PC-9 (cell line): ENCODE results near the gene TMOD3.

Experiments used
- EZH2 ChIP-seq: fragments of 200-600 bp; sonication (generic); IDR thresholded peaks from 2 replicates; pipeline ENCODE4 v1.8.0; 2017; ENCODE audit warnings: antibody characterized with exemption, low read depth
- TF ChIP-seq, protein P1 (sequence below): fragments of 200-600 bp; sonication (generic); conservative IDR thresholded peaks from 2 replicates; pipeline ENCODE4 v1.6.1; 2017; ENCODE audit warnings: mixed run types, antibody characterized with exemption, mild to moderate bottlenecking, moderate library complexity

GRCh38 chr15:51861557-51862359 lies 32.3 kb downstream of the TMOD3 start:
- TF ChIP-seq, protein P1, sequence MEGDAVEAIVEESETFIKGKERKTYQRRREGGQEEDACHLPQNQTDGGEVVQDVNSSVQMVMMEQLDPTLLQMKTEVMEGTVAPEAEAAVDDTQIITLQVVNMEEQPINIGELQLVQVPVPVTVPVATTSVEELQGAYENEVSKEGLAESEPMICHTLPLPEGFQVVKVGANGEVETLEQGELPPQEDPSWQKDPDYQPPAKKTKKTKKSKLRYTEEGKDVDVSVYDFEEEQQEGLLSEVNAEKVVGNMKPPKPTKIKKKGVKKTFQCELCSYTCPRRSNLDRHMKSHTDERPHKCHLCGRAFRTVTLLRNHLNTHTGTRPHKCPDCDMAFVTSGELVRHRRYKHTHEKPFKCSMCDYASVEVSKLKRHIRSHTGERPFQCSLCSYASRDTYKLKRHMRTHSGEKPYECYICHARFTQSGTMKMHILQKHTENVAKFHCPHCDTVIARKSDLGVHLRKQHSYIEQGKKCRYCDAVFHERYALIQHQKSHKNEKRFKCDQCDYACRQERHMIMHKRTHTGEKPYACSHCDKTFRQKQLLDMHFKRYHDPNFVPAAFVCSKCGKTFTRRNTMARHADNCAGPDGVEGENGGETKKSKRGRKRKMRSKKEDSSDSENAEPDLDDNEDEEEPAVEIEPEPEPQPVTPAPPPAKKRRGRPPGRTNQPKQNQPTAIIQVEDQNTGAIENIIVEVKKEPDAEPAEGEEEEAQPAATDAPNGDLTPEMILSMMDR, result no peak
- TF ChIP-seq EZH2, result no peak
